GM23248 (cell line): ENCODE data around the gene C11orf68. TPM values are rescaled to one million over a fixed set of nuclear protein-coding genes. Genes with fewer than 3 reads are reported as not detected.

Source experiments
- DNase-seq: peaks from one replicate; pipeline ENCODE4 v3.0.0-alpha.2; 2015
- H2AFZ ChIP-seq: fragments of 200-600 bp; sonication (generic); 2 replicates; pipeline ENCODE4 v1.6.1; 2016; ENCODE audit warnings: antibody characterized with exemption
- H3F3A ChIP-seq: fragments of 200-600 bp; sonication (generic); 2 replicates; pipeline ENCODE4 v1.6.1; 2016; ENCODE audit warnings: mild to moderate bottlenecking, antibody characterized with exemption, mixed run types; ENCODE audit not compliant: insufficient read depth
- H3K27ac ChIP-seq: fragments of 200-600 bp; sonication (generic); 2 replicates; pipeline ENCODE4 v1.5.1; 2016; ENCODE audit warnings: mild to moderate bottlenecking
- H3K27me3 ChIP-seq: fragments of 200-600 bp; sonication (generic); replicated peaks from 2 replicates; pipeline ENCODE4 v1.6.1; 2016; ENCODE audit warnings: mild to moderate bottlenecking; ENCODE audit not compliant: insufficient read depth
- H3K36me3 ChIP-seq: fragments of 200-600 bp; sonication (generic); 2 replicates; pipeline ENCODE4 v1.6.1; 2016; ENCODE audit warnings: low read depth, mild to moderate bottlenecking
- H3K4me1 ChIP-seq: fragments of 200-600 bp; sonication (generic); 2 replicates; pipeline ENCODE4 v1.6.1; 2016; ENCODE audit warnings: mild to moderate bottlenecking; ENCODE audit not compliant: insufficient read depth
- H3K4me2 ChIP-seq: fragments of 200-600 bp; sonication (generic); one replicate; pipeline ENCODE4 v1.6.1; 2016; ENCODE audit warnings: mild to moderate bottlenecking; ENCODE audit not compliant: unreplicated experiment
- H3K4me3 ChIP-seq: fragments of 200-600 bp; sonication (generic); 2 replicates; pipeline ENCODE4 v1.5.1; 2016; ENCODE audit warnings: mild to moderate bottlenecking
- H3K79me2 ChIP-seq: fragments of 200-600 bp; sonication (generic); 2 replicates; pipeline ENCODE4 v1.6.1; 2016; ENCODE audit warnings: mild to moderate bottlenecking; ENCODE audit not compliant: insufficient read depth
- H3K9ac ChIP-seq: fragments of 200-600 bp; sonication (generic); 2 replicates; pipeline ENCODE4 v1.6.1; 2016; ENCODE audit warnings: mild to moderate bottlenecking
- H3K9me2 ChIP-seq: fragments of 200-600 bp; sonication (generic); 2 replicates; pipeline ENCODE4 v1.6.1; 2016; ENCODE audit warnings: mixed run types, mild to moderate bottlenecking, moderate library complexity; ENCODE audit not compliant: insufficient read depth
- H3K9me3 ChIP-seq: fragments of 200-600 bp; sonication (generic); one replicate; pipeline ENCODE4 v1.6.1; 2017; ENCODE audit warnings: low read depth
- H4K20me1 ChIP-seq: fragments of 200-600 bp; sonication (generic); 2 replicates; pipeline ENCODE4 v1.6.0; 2016; ENCODE audit not compliant: insufficient read depth
- EZH2 ChIP-seq: fragments of 200-600 bp; sonication (generic); IDR thresholded peaks from 2 replicates; pipeline ENCODE4 v1.6.1; 2018; ENCODE audit warnings: antibody characterized with exemption, mild to moderate bottlenecking; ENCODE audit not compliant: insufficient read depth, poor library complexity, severe bottlenecking
- EZH2phosphoT487 ChIP-seq: fragments of 200-600 bp; sonication (generic); IDR thresholded peaks from 2 replicates; pipeline ENCODE4 v1.6.1; 2018; ENCODE audit warnings: antibody characterized with exemption, moderate library complexity, mild to moderate bottlenecking, low read depth; ENCODE audit not compliant: insufficient read depth
- WGBS, 2 experiments: methylation state at CpG; one replicate each; pipeline ENCODE4 v1.1.6; 2015 to 2017; ENCODE audit warnings: low lambda C conversion rate in 2 of 2, low coverage in 1 of 2; ENCODE audit errors: missing lambda C conversion rate in 2 of 2; 5-methylcytosine and 5-hydroxymethylcytosine counted together
- in situ Hi-C: fragments of 300-500 bp; cut with MboI; formaldehyde crosslinking; loops from 2 replicates; pipeline ENCODE4 v1.15.0; 2020
- polyA plus RNA-seq: library from polyadenylated mRNA; unstranded; fragments of >200 nt; fragmentation: Nextera tagmentation; extraction: Ambion mirVana; gene quantifications from 2 replicates; pipeline ENCODE4 v1.2.1, GENCODE V29; 2016
- total RNA-seq: library from RNA; depleted of rRNA; stranded (reverse); fragments of >200 nt; shearing (Covaris generic); gene quantifications from 2 replicates; pipeline ENCODE4 v1.2.3, GENCODE V29; 2014

The C11orf68 gene
- total and polyA plus RNA-seq, 2 experiments from 2014 or later, result 50.5 to 91.5 TPM

DNA sequence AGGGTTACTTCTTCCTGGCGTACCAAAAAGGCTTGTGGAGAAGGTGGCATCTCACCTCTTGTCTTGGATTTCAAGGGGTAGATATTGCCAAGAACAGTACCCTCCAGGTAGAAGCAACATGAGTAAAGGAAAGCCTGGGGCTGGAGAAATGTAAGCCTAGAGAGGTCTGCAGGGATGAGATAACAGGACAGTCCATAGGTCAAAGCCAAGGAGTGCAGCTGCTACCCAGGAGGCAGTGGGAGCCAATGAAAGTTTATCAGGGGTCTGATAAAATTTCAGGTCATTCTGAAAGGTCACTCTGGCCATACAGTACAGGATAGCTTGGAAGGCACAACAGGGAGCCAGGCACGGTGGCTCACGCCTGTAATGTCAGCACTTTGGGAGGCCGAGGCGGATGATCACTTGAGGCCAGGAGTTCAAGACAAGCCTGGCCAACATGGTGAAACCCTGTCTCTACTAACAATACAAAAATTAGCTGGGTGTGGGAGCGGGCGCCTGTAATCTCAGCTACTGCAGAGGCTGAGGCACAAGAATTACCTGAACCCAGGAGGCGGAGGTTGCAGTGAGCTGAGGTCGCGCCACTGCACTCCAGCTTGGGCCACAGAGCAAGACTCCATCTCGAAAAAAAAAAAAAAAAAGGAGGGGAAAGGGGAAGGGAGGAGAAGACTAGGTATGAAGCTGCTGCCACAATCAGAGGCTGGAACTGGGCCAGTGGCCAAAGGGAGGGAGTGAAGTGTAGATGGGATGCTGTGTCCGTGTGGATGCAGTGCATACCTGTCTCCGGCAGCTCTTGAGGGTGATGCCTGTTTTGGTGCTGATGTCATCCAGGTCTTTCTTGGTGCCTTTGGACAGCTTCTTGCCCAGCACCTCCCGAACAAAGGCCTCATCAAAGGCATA lies 31.8 kb downstream of the C11orf68 start:
- no peaks in the 10 kb centered on the region for H3K9me3 ChIP-seq
- H3K27ac ChIP-seq, result peak overlapping the region; percentile 99
- H2AFZ ChIP-seq, result no peak overlapping the region
- peak overlapping the region; percentile 95 for H3K4me3 ChIP-seq
- peaks cover 25% of the 10 kb centered on the region for H3K4me1 ChIP-seq
- peak; percentile 29 for DNase-seq
- peak overlapping the region; percentile 99 for H3K9ac ChIP-seq
- H3K27me3 ChIP-seq, result no peaks in the 10 kb centered on the region
- H3K79me2 ChIP-seq, result peaks cover 58% of the 10 kb centered on the region
- in situ Hi-C loops, result loop anchor here (10.0 kb wide), 1 partner anchor 98 kb away; no protein-coding TSS in a partner anchor
- H3K4me2 ChIP-seq, result peak overlapping the region; percentile 74
- no peaks in the 10 kb centered on the region for H4K20me1 ChIP-seq
- peaks cover 17% of the 10 kb centered on the region; the same call in 1 of the 2 replicates for H3K36me3 ChIP-seq
- 76 to 82% methylated on average over 14 of the region's 14 CpGs for WGBS, 2 experiments
- peaks cover 42% of the 10 kb centered on the region for H3F3A ChIP-seq
- TF ChIP-seq EZH2phosphoT487, result no peak
- no peak for TF ChIP-seq EZH2
- H3K9me2 ChIP-seq, result no peaks in the 10 kb centered on the region

DNA sequence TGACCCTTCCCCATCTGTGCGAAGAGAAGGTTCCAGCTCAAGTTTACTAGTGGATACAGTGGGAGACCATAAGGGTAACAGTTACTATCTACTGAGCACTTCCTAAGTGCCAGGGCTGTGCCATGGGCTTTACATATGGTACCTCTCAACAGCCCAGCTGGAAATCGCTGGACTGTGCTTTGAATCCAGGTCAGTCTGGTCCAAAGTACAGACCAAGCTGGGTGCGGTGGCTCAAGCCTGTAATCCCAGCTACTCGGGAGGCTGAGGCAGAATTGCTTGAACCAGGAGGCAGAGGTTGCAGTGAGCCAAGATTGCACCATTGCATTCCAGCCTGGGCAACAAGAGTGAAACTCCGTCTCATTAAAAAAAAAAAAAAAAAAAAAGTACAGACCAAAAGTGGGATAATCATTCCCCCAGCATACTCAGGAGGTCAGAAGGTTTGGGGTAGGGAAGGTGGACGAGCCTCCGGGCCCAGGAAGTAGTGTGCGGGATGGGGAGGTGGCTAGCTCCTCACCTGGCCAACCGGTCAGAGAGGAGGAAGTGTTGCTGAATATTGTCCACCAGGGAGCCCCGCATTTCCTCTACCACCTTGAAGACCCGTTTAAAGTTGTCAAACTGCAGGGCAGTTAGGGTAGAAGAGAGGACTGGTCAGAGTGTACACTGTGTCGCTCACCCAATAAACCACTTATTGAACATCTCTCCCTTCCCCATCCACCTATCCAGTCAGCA lies 32.9 kb downstream of the C11orf68 start:
- TF ChIP-seq EZH2 (no peak), EZH2phosphoT487 (no peak)
- Histone ChIP-seq H3K27me3 (no peaks in the 10 kb centered on the region), H3K9ac (peak overlapping the region; percentile 99; the same call in 1 of the 2 replicates), H3K4me2 (peak overlapping the region; percentile 74), H3K27ac (no peak overlapping the region), H3K4me3 (no peak overlapping the region), H3F3A (peaks cover 38% of the 10 kb centered on the region), H2AFZ (no peak overlapping the region), H4K20me1 (no peaks in the 10 kb centered on the region), H3K4me1 (peaks cover 23% of the 10 kb centered on the region), H3K79me2 (peaks cover 48% of the 10 kb centered on the region), H3K9me2 (no peaks in the 10 kb centered on the region), H3K9me3 (no peaks in the 10 kb centered on the region), H3K36me3 (peaks cover 14% of the 10 kb centered on the region; the same call in 1 of the 2 replicates)
- in situ Hi-C loops, result loop anchor here (10.0 kb wide), 1 partner anchor 99 kb away; no protein-coding TSS in a partner anchor
- no peak for DNase-seq
- WGBS, 2 experiments, result 79 to 82% methylated on average over 12 of the region's 12 CpGs

GRCh38 chr11:65885231-65885630 lies 33.6 kb downstream of the C11orf68 start:
- Histone ChIP-seq H3K9me2 (no peaks in the 10 kb centered on the region), H3K4me3 (no peak overlapping the region), H3K27me3 (no peaks in the 10 kb centered on the region), H3K9ac (no peak overlapping the region), H3K79me2 (peaks cover 48% of the 10 kb centered on the region), H3K4me1 (peaks cover 23% of the 10 kb centered on the region), H3K4me2 (no peak overlapping the region), H3F3A (peaks cover 38% of the 10 kb centered on the region), H3K36me3 (peaks cover 14% of the 10 kb centered on the region; the same call in 1 of the 2 replicates), H3K9me3 (no peaks in the 10 kb centered on the region), H3K27ac (no peak overlapping the region), H2AFZ (no peak overlapping the region), H4K20me1 (no peaks in the 10 kb centered on the region)
- DNase-seq, result no peak
- 95% methylated on average over 7 of the region's 7 CpGs for WGBS, 2 experiments
- TF ChIP-seq EZH2phosphoT487 (no peak), EZH2 (no peak)
- in situ Hi-C loops, result loop anchor here (10.0 kb wide), 1 partner anchor 100 kb away; no protein-coding TSS in a partner anchor

DNA sequence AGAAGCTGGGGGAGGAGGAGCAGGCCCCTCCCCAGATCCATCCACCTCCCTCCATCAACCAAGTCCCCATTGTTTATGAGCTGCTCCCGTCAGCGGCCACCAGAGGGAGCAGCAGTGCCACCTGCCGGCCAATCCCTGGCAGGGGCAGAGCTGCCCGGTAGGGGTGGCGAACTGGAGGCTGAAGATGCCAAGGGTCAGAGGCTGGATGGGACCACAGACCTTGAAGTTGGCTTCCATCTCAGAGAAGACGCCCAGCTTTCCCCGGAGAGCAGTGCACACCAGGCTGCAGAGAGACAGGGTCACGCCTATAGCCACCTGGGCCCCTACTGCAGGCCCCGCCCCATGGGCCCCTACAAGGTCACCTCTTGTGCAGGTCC lies 34.2 kb downstream of the C11orf68 start:
- in situ Hi-C loops, result loop anchor here (10.0 kb wide), 1 partner anchor 100 kb away; no protein-coding TSS in a partner anchor
- 18 to 23% methylated on average over 9 of the region's 9 CpGs for WGBS, 2 experiments
- Histone ChIP-seq H3K27me3 (no peaks in the 10 kb centered on the region), H3K9ac (no peak overlapping the region), H3K36me3 (peaks cover 14% of the 10 kb centered on the region; the same call in 1 of the 2 replicates), H3K9me3 (no peaks in the 10 kb centered on the region), H4K20me1 (no peaks in the 10 kb centered on the region), H2AFZ (no peak overlapping the region), H3K4me3 (no peak overlapping the region), H3K9me2 (no peaks in the 10 kb centered on the region), H3K4me1 (peaks cover 18% of the 10 kb centered on the region), H3K79me2 (peaks cover 48% of the 10 kb centered on the region), H3K27ac (no peak overlapping the region), H3K4me2 (no peak overlapping the region), H3F3A (peaks cover 33% of the 10 kb centered on the region)
- TF ChIP-seq EZH2, result no peak
- no peak for TF ChIP-seq EZH2phosphoT487
- peak; percentile 75 for DNase-seq
